ENCODE data around the gene OR8S1. TPM values are rescaled to one million over a fixed set of nuclear protein-coding genes. Genes with fewer than 3 reads are reported as not detected.
"Not testable (repeated sequence)": the region's sequence is repeated elsewhere in the genome, so short reads cannot be mapped to it uniquely, and the experiment has no call there.

OR8S1 gene
- not detected for polyA plus RNA-seq

- WGBS, 2 donors: 84 to 89% methylated on average over 5 of the region's 5 CpGs
- Histone ChIP-seq H3K4me3 (ENCODE audit: low read depth in 1 of 2, low read length in 2 of 2) (no peak within 1 kb of the TSS), H3K4me1 (ENCODE audit: control insufficient read depth in 2 of 2, insufficient read depth in 2 of 2, low read length in 1 of 2) (no peaks in the 10 kb centered on the region), H3K9me3 (ENCODE audit: control insufficient read depth in 2 of 2, insufficient read depth in 1 of 2, low read depth in 1 of 2, low read length in 1 of 2) (no peaks in the 10 kb centered on the region), H3K27ac (ENCODE audit: low read depth in 2 of 2, low read length in 1 of 2) (no peak within 1 kb of the TSS), H3K36me3 (ENCODE audit: control insufficient read depth in 2 of 2, insufficient read depth in 2 of 2, low read length in 1 of 2) (no peaks in the 10 kb centered on the region), H3K27me3 (ENCODE audit: control insufficient read depth in 1 of 2, insufficient read depth in 2 of 2, low read length in 2 of 2) (no peaks in the 10 kb centered on the region)
Observed at GRCh38 chr12:48525332-48525731, at the start of gene OR8S1. Gene OR8S1, plus strand, starts transcription at chr12:48525632. Its CDS starts 0 bp downstream, at chr12:48525632.

GRCh38 chr12:48482198-48482597, 43.2 kb upstream of the OR8S1 start, which contains the start of gene C12orf54:
Gene C12orf54, plus strand, starts transcription at chr12:48482498. Its CDS starts 799 bp downstream, at chr12:48483297.
- WGBS, 2 donors: 89 to 91% methylated on average over 2 of the region's 2 CpGs
- no peaks in the 10 kb centered on the region for H3K4me1 ChIP-seq (ENCODE audit: control insufficient read depth in 2 of 2, insufficient read depth in 2 of 2, low read length in 1 of 2)
- no peaks in the 10 kb centered on the region for H3K27me3 ChIP-seq (ENCODE audit: control insufficient read depth in 1 of 2, insufficient read depth in 2 of 2, low read length in 2 of 2)
- H3K27ac ChIP-seq (ENCODE audit: low read depth in 2 of 2, low read length in 1 of 2): no peak within 1 kb of the TSS
- no peaks in the 10 kb centered on the region for H3K36me3 ChIP-seq (ENCODE audit: control insufficient read depth in 2 of 2, insufficient read depth in 2 of 2, low read length in 1 of 2)
- H3K4me3 ChIP-seq (ENCODE audit: low read depth in 1 of 2, low read length in 2 of 2): no peak within 1 kb of the TSS
- H3K9me3 ChIP-seq (ENCODE audit: control insufficient read depth in 2 of 2, insufficient read depth in 1 of 2, low read depth in 1 of 2, low read length in 1 of 2): no peaks in the 10 kb centered on the region

- H3K27me3 ChIP-seq (ENCODE audit: control insufficient read depth in 1 of 2, insufficient read depth in 2 of 2, low read length in 2 of 2): no peaks in the 10 kb centered on the region
- no peak overlapping the region for H3K27ac ChIP-seq (ENCODE audit: low read depth in 2 of 2, low read length in 1 of 2)
- no peaks in the 10 kb centered on the region for H3K36me3 ChIP-seq (ENCODE audit: control insufficient read depth in 2 of 2, insufficient read depth in 2 of 2, low read length in 1 of 2)
- 79 to 92% methylated on average over 3 of the region's 3 CpGs for WGBS, 2 donors
- no peaks in the 10 kb centered on the region for H3K9me3 ChIP-seq (ENCODE audit: control insufficient read depth in 2 of 2, insufficient read depth in 1 of 2, low read depth in 1 of 2, low read length in 1 of 2)
- H3K4me1 ChIP-seq (ENCODE audit: control insufficient read depth in 2 of 2, insufficient read depth in 2 of 2, low read length in 1 of 2): no peaks in the 10 kb centered on the region
- H3K4me3 ChIP-seq (ENCODE audit: low read depth in 1 of 2, low read length in 2 of 2): no peak overlapping the region
Observed at GRCh38 chr12:48482930-48483329, 42.5 kb upstream of the OR8S1 start.

GRCh38 chr12:48486261-48486660, 39.2 kb upstream of the OR8S1 start:
- WGBS, 2 donors: 33 to 55% methylated on average over 2 of the region's 2 CpGs
- H3K27ac ChIP-seq (ENCODE audit: low read depth in 2 of 2, low read length in 1 of 2): peak overlapping the region; percentile 64 to 76

GRCh38 chr12:48486679-48487078, 38.8 kb upstream of the OR8S1 start:
- Histone ChIP-seq H3K27ac (ENCODE audit: low read depth in 2 of 2, low read length in 1 of 2) (peak overlapping the region; percentile 64 to 76), H3K36me3 (ENCODE audit: control insufficient read depth in 2 of 2, insufficient read depth in 2 of 2, low read length in 1 of 2) (no peaks in the 10 kb centered on the region), H3K9me3 (ENCODE audit: control insufficient read depth in 2 of 2, insufficient read depth in 1 of 2, low read depth in 1 of 2, low read length in 1 of 2) (no peaks in the 10 kb centered on the region), H3K4me1 (ENCODE audit: control insufficient read depth in 2 of 2, insufficient read depth in 2 of 2, low read length in 1 of 2) (no peaks in the 10 kb centered on the region), H3K27me3 (ENCODE audit: control insufficient read depth in 1 of 2, insufficient read depth in 2 of 2, low read length in 2 of 2) (no peaks in the 10 kb centered on the region), H3K4me3 (ENCODE audit: low read depth in 1 of 2, low read length in 2 of 2) (no peak overlapping the region)
- WGBS, 2 donors: 43 to 44% methylated on average over 5 of the region's 5 CpGs

More at GRCh38 chr12:48486261-48486660, 39.2 kb upstream of the OR8S1 start:
- H3K27me3 ChIP-seq (ENCODE audit: control insufficient read depth in 1 of 2, insufficient read depth in 2 of 2, low read length in 2 of 2): no peaks in the 10 kb centered on the region
- H3K4me1 ChIP-seq (ENCODE audit: control insufficient read depth in 2 of 2, insufficient read depth in 2 of 2, low read length in 1 of 2): no peaks in the 10 kb centered on the region
- H3K4me3 ChIP-seq (ENCODE audit: low read depth in 1 of 2, low read length in 2 of 2): no peak overlapping the region
- no peaks in the 10 kb centered on the region for H3K36me3 ChIP-seq (ENCODE audit: control insufficient read depth in 2 of 2, insufficient read depth in 2 of 2, low read length in 1 of 2)
- no peaks in the 10 kb centered on the region for H3K9me3 ChIP-seq (ENCODE audit: control insufficient read depth in 2 of 2, insufficient read depth in 1 of 2, low read depth in 1 of 2, low read length in 1 of 2)

- WGBS, 2 donors: 45 to 52% methylated on average over 2 of the region's 2 CpGs
- H3K9me3 ChIP-seq (ENCODE audit: control insufficient read depth in 2 of 2, insufficient read depth in 1 of 2, low read depth in 1 of 2, low read length in 1 of 2): no peaks in the 10 kb centered on the region
- no peaks in the 10 kb centered on the region for H3K27me3 ChIP-seq (ENCODE audit: control insufficient read depth in 1 of 2, insufficient read depth in 2 of 2, low read length in 2 of 2)
- no peaks in the 10 kb centered on the region for H3K4me1 ChIP-seq (ENCODE audit: control insufficient read depth in 2 of 2, insufficient read depth in 2 of 2, low read length in 1 of 2)
- no peak overlapping the region for H3K4me3 ChIP-seq (ENCODE audit: low read depth in 1 of 2, low read length in 2 of 2)
- peak overlapping the region; percentile 52 to 69 for H3K27ac ChIP-seq (ENCODE audit: low read depth in 2 of 2, low read length in 1 of 2)
- H3K36me3 ChIP-seq (ENCODE audit: control insufficient read depth in 2 of 2, insufficient read depth in 2 of 2, low read length in 1 of 2): no peaks in the 10 kb centered on the region
Observed at GRCh38 chr12:48489012-48489411, 36.4 kb upstream of the OR8S1 start.

- H3K27ac ChIP-seq (ENCODE audit: low read depth in 2 of 2, low read length in 1 of 2): peak overlapping the region; percentile 52 to 69
- H3K9me3 ChIP-seq (ENCODE audit: control insufficient read depth in 2 of 2, insufficient read depth in 1 of 2, low read depth in 1 of 2, low read length in 1 of 2); H3K4me1 ChIP-seq (ENCODE audit: control insufficient read depth in 2 of 2, insufficient read depth in 2 of 2, low read length in 1 of 2); H3K36me3 ChIP-seq (ENCODE audit: control insufficient read depth in 2 of 2, insufficient read depth in 2 of 2, low read length in 1 of 2); H3K27me3 ChIP-seq (ENCODE audit: control insufficient read depth in 1 of 2, insufficient read depth in 2 of 2, low read length in 2 of 2); H3K4me3 ChIP-seq (ENCODE audit: low read depth in 1 of 2, low read length in 2 of 2): not testable (repeated sequence)
- WGBS, 2 donors: 56 to 70% methylated on average over 7 of the region's 7 CpGs
Observed at GRCh38 chr12:48489456-48489855, 36.0 kb upstream of the OR8S1 start.

- not testable (repeated sequence) for H3K9me3 ChIP-seq (ENCODE audit: control insufficient read depth in 2 of 2, insufficient read depth in 1 of 2, low read depth in 1 of 2, low read length in 1 of 2); H3K4me1 ChIP-seq (ENCODE audit: control insufficient read depth in 2 of 2, insufficient read depth in 2 of 2, low read length in 1 of 2); H3K36me3 ChIP-seq (ENCODE audit: control insufficient read depth in 2 of 2, insufficient read depth in 2 of 2, low read length in 1 of 2); H3K4me3 ChIP-seq (ENCODE audit: low read depth in 1 of 2, low read length in 2 of 2); H3K27me3 ChIP-seq (ENCODE audit: control insufficient read depth in 1 of 2, insufficient read depth in 2 of 2, low read length in 2 of 2); H3K27ac ChIP-seq (ENCODE audit: low read depth in 2 of 2, low read length in 1 of 2)
- 94% methylated on average over 18 to 26 of the region's 32 CpGs for WGBS, 2 donors
Observed at GRCh38 chr12:48500281-48500680, 25.2 kb upstream of the OR8S1 start.

GRCh38 chr12:48506836-48507235, 18.6 kb upstream of the OR8S1 start:
- H3K36me3 ChIP-seq (ENCODE audit: control insufficient read depth in 2 of 2, insufficient read depth in 2 of 2, low read length in 1 of 2); H3K4me3 ChIP-seq (ENCODE audit: low read depth in 1 of 2, low read length in 2 of 2); H3K27me3 ChIP-seq (ENCODE audit: control insufficient read depth in 1 of 2, insufficient read depth in 2 of 2, low read length in 2 of 2); H3K9me3 ChIP-seq (ENCODE audit: control insufficient read depth in 2 of 2, insufficient read depth in 1 of 2, low read depth in 1 of 2, low read length in 1 of 2); H3K4me1 ChIP-seq (ENCODE audit: control insufficient read depth in 2 of 2, insufficient read depth in 2 of 2, low read length in 1 of 2); H3K27ac ChIP-seq (ENCODE audit: low read depth in 2 of 2, low read length in 1 of 2): not testable (repeated sequence)
- WGBS, 2 donors: 33 to 47% methylated on average over 2 of the region's 2 CpGs

- H3K4me1 ChIP-seq (ENCODE audit: control insufficient read depth in 2 of 2, insufficient read depth in 2 of 2, low read length in 1 of 2): no peaks in the 10 kb centered on the region
- 68 to 82% methylated on average over 2 of the region's 2 CpGs for WGBS, 2 donors
- H3K36me3 ChIP-seq (ENCODE audit: control insufficient read depth in 2 of 2, insufficient read depth in 2 of 2, low read length in 1 of 2): no peaks in the 10 kb centered on the region
- H3K27me3 ChIP-seq (ENCODE audit: control insufficient read depth in 1 of 2, insufficient read depth in 2 of 2, low read length in 2 of 2): no peaks in the 10 kb centered on the region
- H3K27ac ChIP-seq (ENCODE audit: low read depth in 2 of 2, low read length in 1 of 2): no peak overlapping the region
- no peak overlapping the region for H3K4me3 ChIP-seq (ENCODE audit: low read depth in 1 of 2, low read length in 2 of 2)
- H3K9me3 ChIP-seq (ENCODE audit: control insufficient read depth in 2 of 2, insufficient read depth in 1 of 2, low read depth in 1 of 2, low read length in 1 of 2): no peaks in the 10 kb centered on the region
Observed at GRCh38 chr12:48508987-48509386, 16.4 kb upstream of the OR8S1 start.
